GM19193 (cell line): Measurements from ENCODE around the gene TTLL8.

Experiments used
- POLR2A ChIP-seq: IDR thresholded peaks from 4 replicates; pipeline ENCODE4 v1.6.1; 2011; ENCODE audit not compliant: insufficient read depth, insufficient read length; ENCODE audit errors: extremely low read depth

Gene TTLL8

GRCh38 chr22:50058061-50058905 is at the start of gene TTLL8:
TSS of gene TTLL8 (minus strand) at chr22:50058298.
- no peak for TF ChIP-seq POLR2A

- TF ChIP-seq POLR2A, result no peak
These were observed 49.4 kb upstream of the TTLL8 start for GRCh38 chr22:50107529-50107928.

- peak; percentile 45 for TF ChIP-seq POLR2A
These were observed 47.4 kb upstream of the TTLL8 start for GRCh38 chr22:50105208-50106100.

- no peak for TF ChIP-seq POLR2A
These were observed 46.0 kb upstream of the TTLL8 start for GRCh38 chr22:50104141-50104544.

DNA sequence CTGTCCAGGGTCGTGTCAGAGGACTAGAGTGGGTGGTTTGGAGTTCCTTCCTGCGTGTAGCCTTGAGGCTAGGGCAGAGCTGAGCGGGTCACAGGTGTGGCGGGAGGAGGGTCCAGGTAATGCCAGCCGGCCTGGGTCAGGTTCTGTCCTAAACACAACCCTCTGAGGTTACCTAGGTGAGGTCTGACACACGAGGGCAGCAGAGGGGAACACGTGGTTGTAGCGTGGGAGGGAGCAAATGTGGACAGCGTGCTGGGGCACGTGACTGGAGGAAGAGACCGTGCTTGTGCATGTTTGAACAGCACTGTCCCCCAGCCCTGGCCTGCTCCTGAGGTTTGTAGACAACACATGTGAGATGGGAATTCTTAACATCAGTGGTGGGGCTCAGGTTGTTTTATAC is 44.8 kb upstream of the TTLL8 start:
- no peak for TF ChIP-seq POLR2A

DNA sequence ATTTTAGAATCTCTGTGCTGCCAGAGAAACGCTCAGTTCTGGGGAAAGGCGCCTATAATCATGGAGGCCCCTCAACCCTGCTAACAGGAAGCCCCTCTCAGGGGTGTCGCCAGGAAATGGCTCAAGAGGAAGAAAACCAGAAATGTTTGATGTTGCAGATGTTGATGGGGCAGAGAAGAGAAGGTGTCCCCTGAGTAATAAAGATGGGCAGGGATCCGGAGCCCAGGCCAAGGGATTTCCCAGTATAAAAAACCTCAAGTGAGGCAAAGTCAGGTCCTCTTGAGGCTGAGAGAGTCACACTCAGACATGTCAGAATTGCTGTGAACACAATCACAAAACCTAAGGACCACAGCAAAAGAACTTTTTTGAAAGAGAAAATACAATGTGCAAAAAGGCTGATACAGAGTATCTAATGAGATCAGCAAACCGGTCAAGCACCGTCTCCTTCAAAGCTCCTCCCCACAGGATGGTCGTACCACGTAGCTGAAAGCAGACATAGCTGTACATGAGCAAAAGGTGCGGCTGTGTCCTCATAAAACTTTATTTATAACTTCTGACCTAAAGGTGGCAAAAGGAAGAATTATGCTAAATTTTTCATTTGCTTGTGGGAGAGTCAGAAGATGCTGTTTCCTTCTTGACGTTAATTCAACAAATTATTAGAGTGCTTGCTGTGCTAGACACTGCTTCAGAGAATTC is 43.9 kb upstream of the TTLL8 start:
- TF ChIP-seq POLR2A, result no peak

DNA sequence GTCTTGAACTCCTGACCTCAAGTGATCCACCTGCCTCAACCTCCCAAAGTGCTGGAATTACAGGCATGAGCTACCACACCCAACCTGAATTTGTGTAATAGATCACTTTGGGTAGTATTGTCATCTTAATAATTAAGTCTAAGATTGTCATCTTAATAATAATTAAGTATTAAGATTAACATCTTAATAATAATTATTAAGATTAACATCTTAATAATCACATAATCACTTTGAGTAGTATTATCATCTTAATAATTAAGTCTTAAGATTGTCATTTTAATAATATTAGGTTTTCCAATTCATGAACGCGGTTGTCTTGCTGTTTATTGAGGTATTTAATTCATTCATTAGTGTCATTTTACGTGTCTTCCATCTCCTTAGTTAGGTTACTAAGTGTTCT is 40.0 kb upstream of the TTLL8 start:
- TF ChIP-seq POLR2A, result no peak

- TF ChIP-seq POLR2A, result no peak
These were observed 34.2 kb upstream of the TTLL8 start for GRCh38 chr22:50092342-50092741.

GRCh38 chr22:50091092-50091768 is 33.1 kb upstream of the TTLL8 start:
- no peak for TF ChIP-seq POLR2A

GRCh38 chr22:50090412-50090714 is 32.3 kb upstream of the TTLL8 start:
- no peak for TF ChIP-seq POLR2A

GRCh38 chr22:50089682-50090411 is 31.7 kb upstream of the TTLL8 start, which contains the start of gene MOV10L1:
TSS of gene MOV10L1 (plus strand) at chr22:50090006. CDS start at chr22:50090089, 83 bp downstream.
- no peak for TF ChIP-seq POLR2A

DNA sequence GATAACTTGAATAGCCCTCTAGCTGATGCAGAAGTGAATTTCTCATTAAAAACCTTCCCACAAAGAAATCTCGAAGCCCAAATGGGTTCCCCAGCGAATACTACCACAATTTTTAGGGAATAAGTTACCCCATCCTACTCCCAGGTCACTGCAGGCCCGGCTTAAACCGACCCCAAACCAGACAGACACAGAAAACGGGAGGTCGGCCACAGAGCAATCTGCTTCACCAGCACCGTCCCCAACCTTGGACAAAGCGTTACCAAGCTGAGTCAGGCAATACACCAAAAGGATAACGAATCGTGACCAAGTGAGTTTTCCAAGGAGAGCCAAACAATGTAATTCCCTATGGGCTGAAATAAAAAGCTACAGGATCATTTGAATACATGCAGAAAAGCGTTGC is 31.1 kb upstream of the TTLL8 start:
- TF ChIP-seq POLR2A, result no peak

DNA sequence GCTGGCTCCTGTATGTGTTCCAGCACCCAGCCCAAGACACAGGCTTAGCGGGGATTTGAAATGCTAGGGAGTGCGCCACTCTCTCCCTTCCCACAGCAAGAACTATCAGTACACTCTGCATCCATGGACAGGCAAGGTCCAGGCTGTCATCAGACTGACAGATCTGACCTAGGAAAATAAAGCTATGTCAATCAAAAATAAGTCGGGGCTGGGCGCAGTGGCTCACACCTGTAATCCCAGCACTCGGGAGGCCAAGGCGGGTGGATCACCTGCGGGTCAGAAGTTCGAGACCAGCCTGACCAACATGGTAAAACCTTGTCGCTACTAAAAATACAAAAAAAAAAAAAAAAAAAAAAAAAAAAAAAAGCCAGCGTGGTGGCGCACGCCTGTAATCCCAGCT is 30.0 kb upstream of the TTLL8 start:
- TF ChIP-seq POLR2A, result no peak

- TF ChIP-seq POLR2A, result no peak
These were observed 29.5 kb upstream of the TTLL8 start for GRCh38 chr22:50087646-50088045.
